Gastrocnemius medialis (tissue), 4 donors: ENCODE results near the gene BRI3. TPM values are rescaled to one million over a fixed set of nuclear protein-coding genes. Genes with fewer than 3 reads are reported as not detected.

ENCODE experiments used
- ATAC-seq, 2 donors: fragments of 150-250 bp; one replicate each; pipeline ENCODE4 v1.9.1; 2016
- DNase-seq, 2 donors: peaks; one replicate each; pipeline ENCODE4 v3.0.0-alpha.2; 2019
- H3K27ac ChIP-seq, 4 donors: fragments of 200-600 bp; sonication (generic); 1 replicate in 1 of 4; 2 replicates in 3 of 4; pipeline ENCODE4 v1.5.1; 2016 to 2018; ENCODE audit warnings: mild to moderate bottlenecking in 2 of 4, moderate library complexity in 1 of 4
- H3K27me3 ChIP-seq, 3 donors: fragments of 200-600 bp; sonication (generic) in 2 of 3; 1 replicate in 1 of 3; 2 replicates in 2 of 3; pipeline versions ENCODE4 v1.5.1 to v1.6.0; 2016 to 2019; ENCODE audit warnings: mild to moderate bottlenecking in 1 of 3, moderate library complexity in 1 of 3
- H3K36me3 ChIP-seq, 2 donors: fragments of 200-600 bp; sonication (generic) in 1 of 2; one replicate each; pipeline ENCODE4 v1.5.1; 2017 to 2018
- H3K4me1 ChIP-seq, 2 donors: fragments of 200-600 bp; sonication (generic) in 1 of 2; one replicate each; pipeline ENCODE4 v1.5.1; 2016 to 2017; ENCODE audit warnings: mild to moderate bottlenecking in 2 of 2
- H3K4me3 ChIP-seq, 4 donors: fragments of 200-600 bp; sonication (generic) in 3 of 4; 1 replicate in 1 of 4; 2 replicates in 3 of 4; pipeline ENCODE4 v1.5.1; 2016 to 2019; ENCODE audit warnings: mild to moderate bottlenecking in 2 of 4
- H3K9me3 ChIP-seq, 3 donors: fragments of 200-600 bp; sonication (generic) in 2 of 3; 1 replicate in 1 of 3; 2 replicates in 2 of 3; pipeline ENCODE4 v1.5.1; 2016 to 2019
- CTCF ChIP-seq, 5 experiments: fragments of 450-650 bp in 3 of 5; fragments of 200-600 bp in 2 of 5; sonication (generic) in 2 of 5; IDR thresholded peaks in 4 of 5; conservative IDR thresholded peaks in 1 of 5; 1 replicate in 4 of 5; 2 replicates in 1 of 5; pipeline ENCODE4 v1.5.1; 2016 to 2019; ENCODE audit warnings: antibody characterized with exemption in 5 of 5, mild to moderate bottlenecking in 3 of 5, moderate library complexity in 3 of 5
- POLR2A ChIP-seq, 2 donors: fragments of 450-650 bp; IDR thresholded peaks; one replicate each; pipeline ENCODE4 v1.6.1; 2017; ENCODE audit warnings: antibody characterized with exemption in 2 of 2, mild to moderate bottlenecking in 2 of 2, moderate library complexity in 2 of 2
- in situ Hi-C, 4 donors: fragments of 200-750 bp; cut with MboI; loops; one replicate each; pipeline versions ENCODE4 v1.15.0 to v1.8.0; 2017; ENCODE audit warnings: low sequenced_read_pairs in 4 of 4
- intact Hi-C: fragments of 100-400 bp; cut with DNase I; formaldehyde crosslinking; loops from one replicate; pipeline ENCODE4 v1.15.1; 2023; ENCODE audit warnings: low total_unique reads
- total RNA-seq, 4 donors: library from RNA; depleted of rRNA; stranded (reverse); fragments of >200 nt; gene quantifications; one replicate each; pipeline versions ENCODE4 v1.1.0 to v1.2.3, GENCODE V29; 2016

The BRI3 gene
- total RNA-seq, 4 donors from 2014 or later = 60.5 to 180 (median 114) TPM

GRCh38 chr7:98234429-98235147 lies 46.9 kb upstream of the BRI3 start:
- no peaks in the 10 kb centered on the region for H3K27me3 ChIP-seq
- H3K9me3 ChIP-seq = no peaks in the 10 kb centered on the region
- TF ChIP-seq POLR2A (IDR thresholded peaks at IDR 0.05) = no peak
- no peak for TF ChIP-seq CTCF (IDR thresholded peaks at IDR 0.05 in 4 of 5, conservative IDR thresholded peaks at IDR 0.05 in 1 of 5)
- in situ Hi-C loops = loop anchor here in 1 of 4 donors (25.0 kb wide), 1 partner anchor 122 kb away; the partner anchor contains the start of gene LMTK2
- intact Hi-C loops = no loop called here
- ATAC-seq (no peak), DNase-seq (no peak)
- H3K36me3 ChIP-seq = peaks cover 0 to 36% of the 10 kb centered on the region in 2 donors
- no peaks in the 10 kb centered on the region for H3K4me1 ChIP-seq
- no peak overlapping the region for H3K27ac ChIP-seq
- no peak overlapping the region for H3K4me3 ChIP-seq

GRCh38 chr7:98235901-98236300 lies 45.6 kb upstream of the BRI3 start:
- in situ Hi-C loops = loop anchor here in 1 of 4 donors (25.0 kb wide), 1 partner anchor 124 kb away; the partner anchor contains the start of gene LMTK2
- Histone ChIP-seq H3K27ac (no peak overlapping the region), H3K4me3 (no peak overlapping the region), H3K4me1 (no peaks in the 10 kb centered on the region), H3K36me3 (peaks cover 0 to 48% of the 10 kb centered on the region in 2 donors), H3K9me3 (no peaks in the 10 kb centered on the region), H3K27me3 (no peaks in the 10 kb centered on the region)
- intact Hi-C loops = no loop called here
- TF ChIP-seq POLR2A (IDR thresholded peaks at IDR 0.05) (no peak), CTCF (IDR thresholded peaks at IDR 0.05 in 4 of 5, conservative IDR thresholded peaks at IDR 0.05 in 1 of 5) (no peak)
- DNase-seq (no peak), ATAC-seq (no peak)

- no peak for DNase-seq
- Histone ChIP-seq H3K27me3 (no peaks in the 10 kb centered on the region), H3K4me1 (no peaks in the 10 kb centered on the region), H3K27ac (no peak overlapping the region), H3K9me3 (no peaks in the 10 kb centered on the region), H3K4me3 (no peak overlapping the region), H3K36me3 (peaks cover 0 to 48% of the 10 kb centered on the region in 2 donors)
- ATAC-seq = no peak
- intact Hi-C loops = no loop called here
- in situ Hi-C loops = loop anchor here in 1 of 4 donors (25.0 kb wide), 1 partner anchor 124 kb away; the partner anchor contains the start of gene LMTK2
- no peak for TF ChIP-seq POLR2A (IDR thresholded peaks at IDR 0.05)
Observed at GRCh38 chr7:98236355-98237185, 44.9 kb upstream of the BRI3 start.

GRCh38 chr7:98238076-98238475 lies 43.4 kb upstream of the BRI3 start:
- DNase-seq = no peak
- in situ Hi-C loops = loop anchor here in 1 of 4 donors (25.0 kb wide), 1 partner anchor 126 kb away; the partner anchor contains the start of gene LMTK2
- H3K27ac ChIP-seq = no peak overlapping the region
- no peak overlapping the region for H3K4me3 ChIP-seq
- H3K27me3 ChIP-seq = no peaks in the 10 kb centered on the region
- ATAC-seq = no peak
- intact Hi-C loops = no loop called here
- peaks cover 0 to 39% of the 10 kb centered on the region in 2 donors for H3K36me3 ChIP-seq
- no peak for TF ChIP-seq CTCF (IDR thresholded peaks at IDR 0.05 in 4 of 5, conservative IDR thresholded peaks at IDR 0.05 in 1 of 5)
- no peaks in the 10 kb centered on the region for H3K4me1 ChIP-seq
- H3K9me3 ChIP-seq = no peaks in the 10 kb centered on the region

- in situ Hi-C loops = loop anchor here in 1 of 4 donors (25.0 kb wide), 1 partner anchor 127 kb away; the partner anchor contains the start of gene LMTK2
- no peak for DNase-seq
Observed at GRCh38 chr7:98238976-98239375, 42.5 kb upstream of the BRI3 start.

More at GRCh38 chr7:98238976-98239375, 42.5 kb upstream of the BRI3 start:
- TF ChIP-seq CTCF (IDR thresholded peaks at IDR 0.05 in 4 of 5, conservative IDR thresholded peaks at IDR 0.05 in 1 of 5) = no peak
- no peak for TF ChIP-seq POLR2A (IDR thresholded peaks at IDR 0.05)
- ATAC-seq = no peak
- intact Hi-C loops = no loop called here
- no peak overlapping the region for H3K27ac ChIP-seq
- no peaks in the 10 kb centered on the region for H3K27me3 ChIP-seq
- no peak overlapping the region for H3K4me3 ChIP-seq
- H3K36me3 ChIP-seq = peaks cover 0 to 39% of the 10 kb centered on the region in 2 donors
- H3K4me1 ChIP-seq = no peaks in the 10 kb centered on the region
- no peaks in the 10 kb centered on the region for H3K9me3 ChIP-seq
